Activated gamma-delta T cell treated with anti-CD3 and anti-CD28 coated beads, Interleukin-2, amount 50 U/mL, for 16 hours (primary cell): ENCODE data around the gene ZCCHC14.

ENCODE experiments used
- DNase-seq: peaks from one replicate; pipeline ENCODE4 v3.0.0-alpha.2; 2020; ENCODE audit warnings: low read depth

Gene ZCCHC14

GRCh38 chr16:87360862-87361610 is 131.8 kb downstream of the ZCCHC14 start:
- no peak for DNase-seq

GRCh38 chr16:87359121-87359520 is 133.7 kb downstream of the ZCCHC14 start:
- DNase-seq, result no peak

- DNase-seq, result no peak
Observed at GRCh38 chr16:87358696-87359095, 134.1 kb downstream of the ZCCHC14 start.

GRCh38 chr16:87358250-87358649 is 134.6 kb downstream of the ZCCHC14 start:
- no peak for DNase-seq

GRCh38 chr16:87356491-87356853 is 136.4 kb downstream of the ZCCHC14 start:
- no peak for DNase-seq
